ENCODE results near the gene MTG2.

Gene MTG2

DNA sequence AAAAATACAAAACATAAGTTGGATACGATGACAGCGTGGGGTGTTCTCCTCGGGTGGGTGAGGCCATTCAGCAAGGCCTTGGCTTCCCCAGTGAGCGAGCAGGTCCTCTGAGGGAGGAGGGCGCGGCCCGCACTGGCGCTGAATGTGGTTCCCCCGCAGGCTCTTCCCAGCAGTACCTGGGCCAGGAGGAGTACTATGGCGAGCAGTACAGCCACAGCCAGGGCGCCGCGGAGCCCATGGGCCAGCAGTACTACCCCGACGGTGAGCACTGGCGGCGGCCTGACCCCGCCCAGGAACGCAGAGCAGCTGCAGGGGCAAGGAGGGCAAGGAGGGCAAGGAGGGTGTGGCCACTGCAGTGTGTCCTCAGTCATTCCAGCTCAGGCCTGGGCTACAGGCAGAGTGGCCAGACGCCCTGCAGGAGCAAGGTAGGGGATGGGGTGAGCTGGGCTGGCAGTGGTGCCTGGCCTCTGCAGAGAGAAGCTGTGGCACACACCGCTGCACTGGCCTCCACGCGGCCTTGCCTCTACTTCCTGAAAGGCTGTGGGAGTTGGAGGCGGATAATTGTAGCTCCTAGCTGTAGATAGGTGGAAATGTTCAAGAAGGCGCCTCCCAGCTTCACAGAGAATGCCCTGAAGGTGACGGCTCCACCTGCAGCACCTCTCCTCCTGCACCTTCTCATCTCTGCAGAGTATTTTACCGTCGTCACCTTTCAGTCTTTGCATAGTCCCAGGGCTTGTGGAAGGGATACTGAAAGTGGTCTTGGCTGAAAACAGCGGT, 18.7 kb upstream of the MTG2 start:
- no peak for DNase-seq

DNA sequence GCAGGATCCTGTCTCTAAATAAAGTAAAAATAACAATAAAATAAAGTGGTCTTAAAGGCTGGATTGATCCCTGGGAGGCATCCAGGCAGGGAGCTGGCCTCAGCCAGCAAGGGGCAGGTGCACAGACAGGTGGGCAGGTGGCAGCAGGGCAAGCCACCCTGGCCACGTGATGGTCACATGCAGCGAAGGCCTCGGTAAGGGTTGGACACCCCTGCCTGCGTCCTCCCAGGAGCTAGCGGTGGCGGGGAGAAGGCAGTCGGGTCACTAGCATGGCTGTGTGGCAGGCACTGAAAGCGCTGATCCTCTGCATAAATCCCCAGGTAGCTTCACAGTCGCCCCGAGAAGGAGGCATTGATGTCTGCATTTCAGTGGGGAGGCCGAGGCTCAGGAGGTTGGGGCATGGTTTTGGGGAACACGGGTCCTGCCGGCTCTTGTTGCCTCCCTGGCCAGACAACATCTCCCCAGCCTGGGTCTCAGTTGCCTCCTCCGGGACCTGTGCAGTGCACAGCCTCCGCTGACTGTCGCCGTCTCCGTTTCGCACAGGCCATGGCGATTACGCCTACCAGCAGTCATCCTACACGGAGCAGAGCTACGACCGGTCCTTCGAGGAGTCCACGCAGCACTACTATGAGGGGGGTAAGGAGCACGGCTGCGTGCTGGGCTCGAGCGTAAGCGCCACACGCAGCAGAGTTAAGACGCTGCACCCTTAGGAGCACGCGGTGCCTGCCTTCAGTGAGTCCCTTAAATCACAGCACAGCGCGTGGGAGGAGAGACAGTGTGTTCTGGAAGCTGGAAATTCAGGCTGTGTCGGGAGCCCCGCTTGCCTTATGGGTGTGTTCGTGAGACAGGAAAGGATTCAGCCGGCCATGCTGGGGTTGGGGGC, 17.7 kb upstream of the MTG2 start:
- DNase-seq: no peak

DNA sequence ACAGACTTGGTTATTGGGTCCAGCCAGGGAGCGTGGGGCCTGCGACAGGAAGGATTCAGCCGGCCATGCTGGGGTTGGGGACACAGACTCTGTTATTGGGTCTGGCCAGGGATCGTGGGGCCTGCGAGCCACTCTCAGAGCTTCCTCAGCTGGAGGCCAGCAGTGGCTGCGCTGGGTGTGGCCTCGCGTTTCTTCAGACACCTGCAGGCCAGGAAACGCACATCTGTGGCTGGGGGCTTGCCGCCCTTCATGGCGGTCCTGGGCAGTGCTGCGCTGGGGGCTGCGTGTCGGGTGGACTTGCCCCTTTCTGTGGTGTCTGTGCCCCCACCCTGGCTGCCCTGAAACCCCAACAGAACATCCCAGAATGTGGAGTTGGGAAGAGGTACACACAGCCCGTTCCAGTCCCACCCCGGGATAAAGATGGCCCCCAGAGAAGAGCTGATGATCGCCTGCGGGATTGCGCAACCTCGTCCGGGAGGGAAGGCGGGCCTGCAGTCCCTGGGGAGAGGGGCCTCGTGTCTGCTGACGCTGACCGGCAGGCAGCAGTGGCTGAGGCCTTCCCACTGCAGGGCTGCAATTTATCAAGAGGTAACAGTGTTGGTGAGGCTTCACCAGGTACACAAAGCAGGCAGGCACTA, 16.9 kb upstream of the MTG2 start:
- DNase-seq: no peak

DNA sequence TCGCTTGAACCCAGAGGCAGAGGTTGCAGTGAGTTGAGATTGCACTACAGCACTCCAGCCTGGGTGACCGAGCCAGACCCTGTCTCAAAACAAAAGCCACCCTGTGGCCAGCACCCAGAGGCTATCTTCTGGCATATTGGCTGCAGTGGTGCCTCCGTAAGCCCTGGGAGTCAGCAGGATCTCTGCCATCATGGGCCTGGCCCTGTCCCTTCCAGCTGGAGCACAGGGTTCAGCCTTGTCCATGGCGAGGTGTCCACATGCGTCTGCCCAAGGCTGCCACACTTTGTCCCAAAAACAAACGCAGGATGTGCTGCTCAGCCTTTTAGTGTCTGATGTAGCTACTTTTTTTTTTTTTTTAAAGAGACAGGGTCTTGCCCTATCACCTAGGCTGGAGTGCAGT, 15.4 kb upstream of the MTG2 start:
- no peak for DNase-seq

DNA sequence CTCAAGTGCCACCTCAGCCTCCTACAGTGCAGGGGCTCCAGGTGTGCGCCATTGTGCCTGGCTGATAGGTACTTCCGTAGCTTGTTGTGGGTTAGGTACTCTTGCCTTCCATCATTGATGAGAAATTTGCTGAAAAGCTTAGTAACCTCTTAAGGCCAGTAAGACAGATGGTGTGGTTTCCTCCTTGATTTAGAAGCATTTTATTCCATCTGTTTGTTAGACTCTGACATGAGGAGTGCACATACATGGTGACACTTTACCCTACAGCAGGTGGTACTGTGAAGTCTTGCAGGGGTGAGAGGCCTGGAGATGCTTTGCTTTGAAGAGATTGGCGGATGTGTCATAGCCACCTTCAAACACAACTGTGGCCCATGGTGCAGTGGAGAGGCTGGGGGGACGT, 14.8 kb upstream of the MTG2 start:
- DNase-seq: no peak

DNA sequence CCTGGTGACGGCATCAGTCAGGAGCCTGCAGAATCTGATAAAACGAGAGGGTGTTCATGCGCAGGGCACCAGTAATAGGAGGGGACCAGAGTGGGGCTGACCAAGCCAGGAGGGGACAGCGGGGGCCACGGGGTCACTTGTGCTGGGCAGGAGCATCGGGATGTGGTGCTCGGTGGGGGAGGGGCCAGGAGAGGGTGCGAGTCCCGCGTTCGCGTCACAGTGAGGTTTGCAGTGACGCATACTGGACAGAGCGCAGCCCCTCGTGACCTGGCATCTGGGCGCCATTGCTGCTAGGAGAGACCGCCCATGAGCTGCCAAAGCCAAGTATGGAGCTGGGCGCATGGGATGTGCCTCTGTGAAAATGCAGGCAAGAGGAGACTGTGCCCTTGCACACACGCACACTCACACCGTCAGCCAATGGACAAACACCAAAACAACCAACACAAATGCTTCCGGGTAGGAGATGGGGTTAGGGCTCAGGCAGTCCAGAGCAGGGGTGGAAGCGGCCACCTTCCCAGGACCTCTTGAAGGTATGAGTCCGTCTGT, 13.9 kb upstream of the MTG2 start:
- DNase-seq: no peak

DNA sequence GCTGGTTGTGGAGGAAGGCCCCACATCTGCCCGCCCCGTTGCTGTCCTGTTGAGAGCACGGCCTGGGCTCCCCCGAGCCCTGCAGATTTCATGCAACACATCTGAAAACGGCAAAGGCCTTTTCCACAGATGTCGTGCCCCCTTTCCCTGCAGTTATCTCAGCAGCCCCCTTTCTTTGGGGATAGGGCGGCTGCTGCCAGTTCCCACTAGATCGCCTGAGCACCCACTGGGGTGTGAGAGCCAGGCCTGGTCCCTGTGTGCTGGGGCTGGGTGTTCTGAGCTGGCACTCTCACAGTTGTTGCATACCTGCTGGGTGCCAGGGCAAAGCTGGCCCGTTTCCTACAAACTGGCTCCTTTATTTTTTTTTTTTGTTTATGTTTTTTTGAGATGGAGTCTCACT, 12.3 kb upstream of the MTG2 start:
- DNase-seq: no peak

DNA sequence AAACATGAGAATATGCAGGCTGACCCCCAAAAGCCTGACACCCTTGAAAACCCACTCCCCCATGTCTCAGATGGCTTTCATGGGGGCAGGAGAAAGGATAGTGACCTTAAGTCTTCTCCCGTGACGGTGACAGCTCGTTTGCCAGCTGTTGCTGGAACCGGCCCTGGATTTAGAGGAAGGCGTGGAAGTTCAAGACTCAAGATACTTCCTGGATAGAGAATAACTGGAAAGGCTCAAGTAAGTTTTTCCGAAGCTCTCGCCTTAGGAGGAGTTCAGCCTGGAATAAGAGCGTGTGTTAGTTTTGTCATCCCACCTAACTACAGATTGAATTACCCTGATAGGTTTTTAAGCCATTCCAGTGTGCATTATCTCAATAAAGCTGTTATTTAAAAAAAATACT, 11.6 kb upstream of the MTG2 start:
- no peak for DNase-seq

DNA sequence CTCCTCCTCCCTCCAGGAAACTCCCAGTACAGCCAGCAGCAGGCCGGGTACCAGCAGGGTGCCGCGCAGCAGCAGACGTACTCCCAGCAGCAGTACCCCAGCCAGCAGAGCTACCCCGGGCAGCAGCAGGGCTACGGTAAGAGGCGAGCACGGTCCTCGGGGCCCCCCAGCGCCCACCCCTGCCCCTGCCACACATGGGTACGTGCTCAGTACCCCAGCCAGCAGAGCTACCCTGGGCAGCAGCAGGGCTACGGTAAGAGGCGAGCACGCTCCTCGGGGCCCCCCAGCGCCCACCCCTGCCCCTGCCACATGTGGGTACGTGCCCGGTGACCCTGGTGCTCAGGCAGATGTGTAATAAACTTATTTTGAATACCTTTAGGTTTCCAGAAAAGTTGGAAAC, 10.2 kb upstream of the MTG2 start:
- DNase-seq: no peak

DNA sequence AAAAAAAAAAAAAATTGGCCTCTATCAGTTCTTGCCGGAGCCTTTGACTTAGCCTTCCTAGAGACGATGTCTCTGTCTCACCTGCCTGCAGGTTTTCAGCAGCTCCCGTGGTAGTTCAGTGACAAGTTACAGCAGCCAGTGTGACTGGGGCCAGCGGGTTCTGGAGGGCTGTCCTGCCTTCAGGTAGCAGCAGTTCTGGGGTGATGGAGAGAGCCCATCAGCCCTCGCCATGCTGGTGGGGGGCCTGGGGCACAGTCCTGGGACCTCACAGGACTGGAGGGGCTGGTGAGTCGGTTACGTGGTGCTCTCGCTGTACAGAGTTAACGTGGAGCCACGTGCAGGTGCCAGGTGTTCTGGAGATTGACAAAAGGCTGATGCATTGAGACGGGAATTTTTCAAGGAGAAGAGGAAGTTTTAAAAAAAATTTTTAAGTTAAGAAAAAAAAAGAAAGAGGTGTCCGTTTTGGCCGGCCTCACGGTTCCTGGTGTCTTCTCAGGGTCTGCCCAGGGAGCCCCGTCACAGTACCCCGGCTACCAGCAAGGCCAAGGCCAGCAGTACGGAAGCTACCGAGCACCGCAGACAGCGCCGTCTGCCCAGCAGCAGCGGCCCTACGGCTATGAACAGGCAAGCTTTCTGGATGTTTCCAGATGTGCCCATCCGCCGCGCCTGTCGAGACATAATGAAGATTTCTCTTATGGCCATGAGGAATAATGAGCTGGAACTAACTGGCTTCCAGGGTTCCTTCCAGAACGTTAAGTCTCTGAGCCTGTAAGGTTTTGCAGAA, 8.6 kb upstream of the MTG2 start:
- DNase-seq: no peak

DNA sequence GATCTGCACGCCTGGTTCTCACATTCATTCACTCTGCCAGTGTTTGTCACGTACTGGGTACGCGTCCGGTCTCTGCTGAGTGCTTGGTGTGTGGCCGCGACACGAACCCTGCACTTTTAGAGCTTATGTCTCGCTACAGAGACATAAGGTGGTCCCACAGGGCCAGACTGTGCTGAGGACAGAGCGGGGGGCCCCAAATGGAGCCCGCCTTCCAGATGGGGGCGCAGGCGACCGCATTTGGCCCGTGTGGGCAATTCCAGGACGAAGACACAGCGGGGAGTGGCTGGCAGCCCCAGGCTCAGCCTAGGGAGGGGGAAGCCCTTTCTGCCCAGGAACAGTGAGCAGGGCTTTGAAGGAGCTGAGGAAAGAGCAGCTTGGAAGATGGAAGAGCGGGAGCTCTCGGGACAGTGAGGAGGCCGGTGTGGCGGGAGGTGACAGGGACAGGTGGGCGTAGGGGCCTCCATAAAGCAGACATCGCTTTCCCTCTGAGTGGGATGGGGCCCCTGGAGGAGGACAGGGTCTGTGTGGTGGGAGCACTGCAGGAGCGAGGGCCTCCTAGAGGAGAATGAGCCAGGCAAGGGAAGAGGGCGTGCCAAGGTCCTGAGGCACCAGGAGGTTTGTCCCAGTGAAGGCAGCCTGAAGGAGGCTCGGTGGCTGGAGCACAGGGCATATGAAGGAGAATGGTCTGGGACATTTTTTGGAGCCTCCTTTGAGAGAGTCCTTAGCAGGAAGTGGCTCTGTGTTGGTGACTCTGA, 7.8 kb upstream of the MTG2 start:
- no peak for DNase-seq

DNA sequence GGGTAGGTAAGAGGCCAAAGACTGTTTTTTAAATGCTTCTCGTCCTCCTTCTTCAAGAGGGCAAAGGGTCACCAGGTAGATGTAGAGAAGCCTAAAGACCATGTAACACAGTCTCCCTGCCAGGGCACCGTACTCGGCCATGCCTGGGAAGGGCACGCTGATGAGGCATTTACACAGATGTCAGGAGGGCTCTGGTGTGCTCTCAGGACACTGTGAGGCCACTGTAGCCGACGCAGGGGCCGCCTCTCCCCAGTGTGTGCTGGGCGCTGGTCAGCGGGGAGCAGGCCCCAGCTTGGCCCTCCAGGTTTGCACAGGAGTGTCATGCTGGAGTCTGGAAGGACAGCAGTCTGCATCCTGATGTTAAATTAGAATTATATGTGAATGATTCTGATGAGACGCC, 7.1 kb upstream of the MTG2 start:
- no peak for DNase-seq

DNA sequence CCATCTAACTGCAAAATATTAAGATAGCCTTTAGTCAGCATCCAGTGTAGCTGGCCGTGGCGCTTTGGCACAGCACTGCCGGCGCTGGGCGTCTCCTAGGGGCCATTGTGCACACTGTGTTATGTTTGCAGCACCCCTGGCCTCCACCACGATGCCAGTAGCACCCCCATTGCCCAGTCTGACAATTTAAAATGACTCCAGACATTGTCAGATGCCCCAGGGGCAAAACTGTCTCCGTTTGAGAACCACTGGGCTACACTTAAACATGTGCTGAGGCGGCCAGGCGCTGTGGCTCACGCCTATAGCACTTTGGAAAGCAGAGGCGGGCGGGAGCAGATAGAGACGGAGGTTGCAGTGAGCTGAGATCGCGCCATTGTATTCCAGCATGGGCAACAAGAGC, 6.0 kb upstream of the MTG2 start:
- DNase-seq: no peak

DNA sequence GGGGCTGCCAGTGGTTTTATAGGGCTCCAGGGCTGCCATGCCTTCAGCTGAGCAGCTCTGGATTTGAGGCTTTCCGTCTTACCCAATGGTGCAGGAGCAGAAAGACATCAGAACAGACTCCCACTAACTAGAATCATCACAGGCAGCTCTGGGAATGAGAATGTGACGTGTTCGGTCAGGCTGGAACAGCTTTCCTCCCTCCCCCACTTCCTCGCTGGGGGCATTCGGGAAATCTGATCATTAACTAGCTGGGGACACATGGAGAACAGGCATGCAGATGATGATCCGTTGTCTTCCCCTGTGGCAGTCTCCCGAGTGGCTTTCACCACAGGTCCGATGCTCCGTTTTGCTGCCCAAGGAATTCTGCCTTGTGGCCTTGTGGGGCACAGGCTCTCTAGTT, 5.5 kb upstream of the MTG2 start:
- DNase-seq: no peak

DNA sequence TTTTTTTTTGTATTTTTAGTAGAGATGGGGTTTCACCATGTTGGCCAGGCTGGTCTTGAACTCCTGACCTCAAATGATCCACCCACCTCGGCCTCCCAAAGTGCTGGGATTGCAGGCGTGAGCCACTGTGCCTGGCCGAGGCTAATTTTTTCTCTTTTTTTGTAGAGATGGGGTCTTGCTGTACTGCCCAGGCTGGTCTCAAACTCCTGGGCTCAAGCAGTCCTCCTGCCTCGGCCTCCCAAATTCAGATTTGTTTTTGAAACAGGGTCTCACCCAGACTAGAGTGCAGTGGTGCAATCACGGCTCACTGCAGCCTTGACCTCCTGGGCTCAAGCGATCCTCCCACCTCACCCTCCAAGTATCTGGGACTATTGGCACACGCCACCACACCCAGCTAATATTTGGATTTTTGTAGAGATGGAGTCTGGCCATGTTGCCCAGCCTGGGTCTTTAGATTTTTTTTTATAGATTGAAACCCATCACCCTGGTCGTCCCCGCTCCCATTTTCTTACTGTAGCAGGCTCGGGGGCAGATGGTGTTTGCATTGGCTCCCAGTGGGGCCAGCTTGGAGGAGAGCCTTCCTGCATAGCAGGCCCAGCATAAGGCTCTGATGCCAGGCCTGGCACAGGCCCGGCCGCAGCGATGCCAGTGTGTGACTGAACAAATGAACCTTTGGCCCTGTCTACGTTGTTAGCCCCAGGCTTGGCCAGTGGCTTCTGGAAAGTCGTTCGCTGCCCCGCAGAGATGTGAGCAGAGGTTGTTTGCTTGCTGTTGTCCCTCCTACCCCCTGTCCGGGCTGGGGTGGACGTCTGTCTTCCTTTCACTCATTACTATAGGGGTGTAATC, 4.3 kb upstream of the MTG2 start:
- no peak for DNase-seq

DNA sequence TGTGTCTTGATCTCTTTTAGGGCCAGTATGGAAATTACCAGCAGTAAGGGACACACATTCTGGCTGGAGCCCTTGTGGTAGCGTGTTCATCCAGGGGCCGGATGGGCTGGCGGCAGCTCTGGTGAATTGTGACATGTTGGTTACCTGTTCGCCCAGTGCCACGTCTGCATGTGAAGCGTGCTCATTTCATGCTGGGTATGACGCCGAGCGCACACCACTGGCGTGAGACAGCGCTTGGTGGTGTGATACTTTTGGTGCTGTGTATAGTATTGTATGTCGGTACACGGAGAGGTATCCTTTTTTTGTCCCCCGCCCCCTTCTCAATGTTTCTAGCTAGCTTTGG, 3.7 kb upstream of the MTG2 start:
- DNase-seq: no peak

DNA sequence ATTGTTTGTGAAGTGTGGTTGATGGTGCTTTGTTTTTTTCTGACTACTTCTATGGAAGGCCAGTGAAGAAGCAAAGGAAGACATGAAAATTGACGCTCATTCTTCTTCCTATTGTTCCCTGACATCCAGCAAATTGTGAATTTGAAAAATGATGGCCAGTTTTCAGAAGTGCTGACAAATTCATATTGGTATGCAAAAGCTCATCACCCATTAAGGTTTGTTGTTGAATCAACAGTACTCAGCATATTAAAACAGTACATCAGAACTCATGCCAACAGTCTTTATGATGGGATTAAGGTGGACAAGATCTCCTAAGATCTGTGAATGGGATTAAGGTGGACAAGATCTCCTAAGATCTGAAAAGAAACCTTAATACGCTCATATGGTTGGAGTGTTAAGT, 1.0 kb upstream of the MTG2 start:
- DNase-seq: no peak

DNA sequence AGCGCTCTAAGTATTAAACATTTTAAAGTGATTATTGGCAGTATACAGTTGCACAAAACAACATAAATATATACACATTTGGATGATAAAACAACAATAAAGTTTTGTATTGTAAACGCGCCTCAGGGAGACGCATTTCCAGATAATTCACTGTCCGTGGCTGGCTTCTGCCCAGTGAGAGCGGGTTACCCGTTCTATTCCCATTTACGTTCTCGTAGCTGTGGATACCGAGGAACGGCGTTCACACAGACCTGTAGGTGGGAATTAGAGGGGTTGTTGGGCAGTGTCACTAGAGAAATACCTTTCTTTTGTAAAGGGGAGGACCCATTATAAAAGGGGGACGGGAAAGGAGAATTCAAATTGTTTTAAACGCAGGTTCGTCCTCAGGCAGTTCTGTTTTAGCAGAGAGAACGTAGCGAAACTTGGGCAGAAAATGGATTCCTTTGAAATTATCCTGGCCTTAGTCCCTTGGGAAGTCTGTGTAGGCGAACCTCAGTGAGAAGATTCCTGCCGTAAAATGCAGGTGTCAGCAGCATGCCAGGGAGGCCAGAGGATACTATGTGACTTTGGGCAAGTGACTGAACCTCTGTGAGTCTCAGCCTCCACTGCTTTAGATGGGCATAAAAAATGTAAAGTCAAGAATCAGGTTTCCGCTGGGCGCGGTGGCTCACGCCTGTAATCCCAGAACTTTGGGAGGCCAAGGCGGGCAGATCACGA, 756 bp downstream of the MTG2 start:
- DNase-seq: no peak

DNA sequence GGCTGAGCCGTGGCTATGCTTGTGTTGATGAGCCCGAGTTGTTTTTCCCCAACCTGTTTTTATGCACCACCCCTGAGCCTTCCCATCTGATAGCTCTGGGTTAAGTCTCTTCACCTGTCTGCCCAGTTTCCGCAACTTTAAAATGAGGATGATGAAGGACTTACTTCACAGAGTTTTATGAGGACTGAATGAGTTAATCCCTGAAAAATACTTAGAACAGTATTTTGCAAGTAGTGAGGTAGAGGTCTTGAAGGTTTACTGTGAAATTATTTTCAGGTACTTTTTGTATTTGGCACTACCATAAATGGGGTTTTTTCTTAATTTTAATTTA, 3.2 kb downstream of the MTG2 start:
- no peak for DNase-seq

Measured in activated naive CD4-positive, alpha-beta T cell (primary cell).